DMS 273 (cell line): ENCODE results near the gene PTPN5.
"Not testable (repeated sequence)": the region's sequence is repeated elsewhere in the genome, so short reads cannot be mapped to it uniquely, and the experiment has no call there.

Experiments
- DNase-seq: peaks from one replicate; lab custom pipeline; 2025; ENCODE audit not compliant: unreplicated experiment; lab: John Stamatoyannopoulos, UW

Gene PTPN5

DNA sequence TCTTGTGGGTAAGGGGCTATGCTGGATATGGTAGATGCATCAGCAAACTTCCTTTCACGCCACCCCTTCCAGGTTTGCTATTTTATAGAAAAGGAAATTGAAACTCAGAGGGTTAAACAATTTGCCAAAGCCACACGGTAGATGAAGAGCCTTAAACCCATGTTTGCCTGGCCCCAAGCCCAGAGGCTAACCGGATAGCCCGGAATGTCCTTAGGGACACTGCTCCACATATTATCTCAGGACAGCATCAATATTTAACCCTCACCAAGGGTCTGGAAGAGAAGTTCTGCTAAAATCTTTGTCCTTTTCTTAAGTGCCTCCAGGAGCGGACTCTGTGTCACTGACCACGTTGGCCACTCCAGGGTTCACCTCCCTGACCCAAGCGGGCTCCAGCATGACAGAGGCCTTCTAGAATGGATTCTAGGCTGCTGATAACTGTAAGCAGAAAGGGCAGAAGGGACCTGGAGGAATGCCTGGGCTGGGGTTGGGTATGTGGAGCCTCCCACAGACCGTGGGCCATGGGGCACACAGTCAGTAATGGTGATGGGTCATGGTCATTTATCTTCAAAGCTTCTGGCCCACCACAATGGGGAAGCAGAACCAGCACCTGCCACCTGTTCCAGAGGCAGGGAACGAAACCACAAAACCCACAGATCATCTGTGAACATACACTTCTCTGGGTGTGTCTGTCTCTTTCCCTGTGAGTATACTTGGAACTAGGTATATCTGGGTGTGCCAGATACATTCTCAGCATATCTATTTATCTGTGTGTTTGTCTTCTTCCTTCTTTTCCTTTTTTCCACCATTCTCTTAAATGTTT is 98.4 kb downstream of the PTPN5 start:
- no peak for DNase-seq

DNA sequence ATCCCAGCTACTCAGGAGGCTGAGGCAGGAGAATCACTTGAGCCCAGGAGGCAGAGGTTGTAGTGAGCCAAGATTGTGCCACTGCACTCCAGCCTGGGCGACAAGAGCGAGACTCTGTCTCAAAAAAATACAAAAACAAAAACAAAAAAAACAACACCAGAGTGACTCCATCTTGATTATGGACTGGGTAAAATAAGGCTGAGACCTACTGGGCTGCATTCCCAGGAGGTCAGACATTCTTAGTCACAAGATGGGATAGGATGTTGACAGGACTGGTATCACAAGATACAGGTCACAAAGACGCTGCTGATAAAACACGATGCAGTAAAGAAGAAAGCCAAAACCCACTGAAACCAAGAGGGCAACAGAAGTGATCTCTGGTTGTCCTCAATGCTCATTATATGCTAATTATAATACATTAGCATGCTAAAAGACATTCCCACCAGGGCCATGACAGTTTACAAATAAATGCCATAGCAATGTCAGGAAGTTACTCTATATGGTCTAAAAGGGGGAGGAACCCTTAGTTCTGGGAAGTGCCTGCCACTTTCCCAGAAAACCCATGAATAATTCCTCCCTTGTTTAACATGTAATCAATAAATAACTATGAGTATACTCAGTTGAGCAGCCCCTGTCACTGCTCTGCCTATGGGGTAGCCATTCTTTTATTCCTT is 100.0 kb downstream of the PTPN5 start:
- DNase-seq = not testable (repeated sequence)

- no peak for DNase-seq
Observed at GRCh38 chr11:18684267-18684666, 107.3 kb downstream of the PTPN5 start.

DNA sequence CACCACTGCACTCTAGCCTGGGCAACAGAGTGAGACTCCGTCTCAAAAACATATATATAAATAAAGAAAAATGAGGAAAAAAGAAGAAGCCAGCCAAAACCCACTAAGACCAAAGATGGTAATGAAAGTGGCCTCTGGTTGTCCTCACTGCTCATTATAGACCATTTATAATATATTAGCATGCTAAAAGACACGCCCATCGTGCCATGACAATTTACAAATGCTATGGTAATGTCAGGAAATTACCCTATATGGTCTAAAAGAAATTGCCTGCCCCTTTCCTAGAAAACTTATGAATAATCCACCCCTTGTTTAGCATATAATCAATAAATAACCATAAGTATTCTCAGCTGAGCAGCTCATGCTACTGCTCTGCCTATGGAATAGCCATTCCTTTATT is 109.1 kb downstream of the PTPN5 start:
- DNase-seq = no peak

DNA sequence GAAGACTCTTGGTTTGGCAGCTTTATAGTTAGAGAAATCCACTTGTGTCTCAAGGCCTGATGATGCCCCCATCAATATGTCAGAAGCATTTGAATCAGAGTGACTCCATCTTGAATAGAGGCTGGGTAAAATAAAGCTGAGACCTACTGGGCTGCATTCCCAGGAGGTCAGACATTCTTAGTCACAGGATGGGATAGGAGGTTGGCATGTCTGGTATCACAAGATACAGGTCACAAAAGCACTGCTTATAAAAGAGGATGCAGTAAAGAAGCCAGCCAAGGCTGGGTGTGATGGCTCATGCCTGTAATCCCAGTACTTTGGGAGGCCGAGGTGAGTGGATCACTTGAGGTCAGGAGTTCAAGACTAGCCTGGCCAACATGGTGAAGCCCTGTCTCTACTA is 109.6 kb downstream of the PTPN5 start:
- DNase-seq = not testable (repeated sequence)
